ENCODE measurements around the gene ALG14. TPM values are rescaled to one million over a fixed set of nuclear protein-coding genes. Genes with fewer than 3 reads are reported as not detected.

Gene ALG14
- total and polyA plus RNA-seq, 10 of the 15 experiments (the other 5 are each of a cell fraction or from before 2014, with no cell fraction given) = 2.6 to 19.2 (median 7.5) TPM

DNA sequence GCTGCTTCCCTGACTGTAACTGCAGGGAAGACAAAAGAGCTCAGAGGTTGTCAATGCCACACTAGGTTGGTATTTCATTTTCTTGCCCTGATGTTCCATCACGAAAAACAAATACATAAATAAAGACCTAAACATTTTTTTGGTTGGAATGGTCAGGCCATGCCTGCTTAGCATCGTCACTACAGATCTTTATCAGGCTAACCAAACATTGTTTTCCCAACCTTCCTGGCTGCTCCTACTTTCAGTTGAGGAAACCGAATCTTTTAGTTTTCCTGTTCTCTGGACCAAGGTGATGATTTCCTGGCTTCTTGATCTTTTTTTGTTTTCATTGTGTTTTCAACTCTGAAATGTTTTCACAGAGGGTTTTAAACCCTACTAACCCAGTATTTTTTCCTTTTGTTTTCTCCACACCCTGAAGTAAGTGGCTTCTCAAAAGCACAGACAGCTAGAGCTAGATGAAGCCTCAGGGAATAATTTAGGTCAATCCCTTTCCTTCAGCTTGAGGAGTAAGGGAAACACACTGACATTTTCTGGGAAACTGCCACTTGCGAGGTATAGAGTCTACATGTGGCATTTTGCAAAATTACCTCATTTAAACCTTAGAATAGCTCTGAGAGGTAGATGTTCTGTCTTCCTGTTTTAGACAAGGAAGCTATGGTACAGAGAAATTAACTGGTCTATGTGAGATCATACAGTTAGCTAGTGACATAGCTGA is 78.7 kb downstream of the ALG14 start:
- ATAC-seq = no peak
- no peak overlapping the region for H3K4me2 ChIP-seq (ENCODE audit: control insufficient read depth, insufficient read depth)
- H3K9me3 ChIP-seq (replicated peaks; ENCODE audit: control insufficient read depth, insufficient read depth, low read length) = no peaks in the 10 kb centered on the region
- ChIA-PET RAD21 (ENCODE audit: unreplicated experiment) (no interaction called here), CTCF (interaction anchor here (1.1 to 1.4 kb wide), 4 partner anchors 9 to 250 kb away, joined by 3 read pairs; no protein-coding TSS in a partner anchor), POLR2A (no interaction called here), SMC1A (ENCODE audit: uncharacterized antibody, unreplicated experiment) (interaction anchor here (1.4 kb wide), 1 partner anchor 9 kb away, joined by 3 read pairs; no protein-coding TSS in a partner anchor)
- in situ Hi-C loops (cut with MboI) = no loop called here
- DNase-seq (ENCODE audit: low read depth, low spot score) = no peak
- H3K4me1 ChIP-seq (ENCODE audit: control insufficient read depth, insufficient read depth, low read length) = no peaks in the 10 kb centered on the region
- WGBS (ENCODE audit: insufficient coverage, insufficient replicate concordance, low lambda C conversion rate, missing lambda C conversion rate) = 97% methylated on average over 4 of the region's 4 CpGs
- TF ChIP-seq SIX5 (IDR thresholded peaks at IDR 0.05; ENCODE audit: low read depth, low read length, severe bottlenecking) = no peak
- no peak for TF ChIP-seq SREBF1 (IDR thresholded peaks at IDR 0.05; ENCODE audit: low read length)
- no peak for TF ChIP-seq HDAC6 (IDR thresholded peaks at IDR 0.05; ENCODE audit: unreplicated experiment)
- TF ChIP-seq CREB1 (IDR thresholded peaks at IDR 0.05; ENCODE audit: low read depth) = no peak
- no peak for TF ChIP-seq RUNX3 (IDR thresholded peaks at IDR 0.05; ENCODE audit: low read length)
- no peak for TF ChIP-seq RELA (IDR thresholded peaks at IDR 0.05; ENCODE audit: borderline replicate concordance, partially characterized antibody)
- TF ChIP-seq JUNB (IDR thresholded peaks at IDR 0.05) = no peak
- TF ChIP-seq, protein P1, sequence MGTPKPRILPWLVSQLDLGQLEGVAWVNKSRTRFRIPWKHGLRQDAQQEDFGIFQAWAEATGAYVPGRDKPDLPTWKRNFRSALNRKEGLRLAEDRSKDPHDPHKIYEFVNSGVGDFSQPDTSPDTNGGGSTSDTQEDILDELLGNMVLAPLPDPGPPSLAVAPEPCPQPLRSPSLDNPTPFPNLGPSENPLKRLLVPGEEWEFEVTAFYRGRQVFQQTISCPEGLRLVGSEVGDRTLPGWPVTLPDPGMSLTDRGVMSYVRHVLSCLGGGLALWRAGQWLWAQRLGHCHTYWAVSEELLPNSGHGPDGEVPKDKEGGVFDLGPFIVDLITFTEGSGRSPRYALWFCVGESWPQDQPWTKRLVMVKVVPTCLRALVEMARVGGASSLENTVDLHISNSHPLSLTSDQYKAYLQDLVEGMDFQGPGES (IDR thresholded peaks at IDR 0.05) = no peak
- no peak for TF ChIP-seq TCF3 (IDR thresholded peaks at IDR 0.05; ENCODE audit: borderline replicate concordance, insufficient read depth, low read depth, low read length)
- H3K4me3 ChIP-seq = no peak overlapping the region
- no TSS peak for BruUV-seq (replicated peaks)
- intact Hi-C loops (cut with micrococcal nuclease; ENCODE audit: unreplicated experiment) = no loop called here
- no peak for FAIRE-seq
- no peaks in the 10 kb centered on the region for H3K36me3 ChIP-seq (ENCODE audit: control insufficient read depth in 2 of 2, insufficient read depth in 2 of 2, low read length in 1 of 2)
- H3K27me3 ChIP-seq (replicated peaks in 1 of 2; ENCODE audit: control insufficient read depth in 2 of 2, insufficient read depth in 2 of 2, low read length in 1 of 2) = no peaks in the 10 kb centered on the region
- H3K27ac ChIP-seq (ENCODE audit: control insufficient read depth, insufficient read depth) = no peak overlapping the region
- no peaks in the 10 kb centered on the region for H3K79me2 ChIP-seq (ENCODE audit: control insufficient read depth, insufficient read depth, low read length)
- no peak overlapping the region for H3K9ac ChIP-seq (ENCODE audit: control insufficient read depth, insufficient read depth, low read length)
- no peaks in the 10 kb centered on the region for H4K20me1 ChIP-seq (ENCODE audit: control insufficient read depth, insufficient read depth)
- no peak overlapping the region for H2AFZ ChIP-seq (ENCODE audit: control insufficient read depth, low read depth, low read length)
